Activated T-cell treated with anti-CD3 and anti-CD28 coated beads, Interleukin-2, amount 50 U/mL, for 4 hours (primary cell): ENCODE results near the gene CHMP2A. TPM values are rescaled to one million over a fixed set of nuclear protein-coding genes. Genes with fewer than 3 reads are reported as not detected.
"Not testable (repeated sequence)": the region's sequence is repeated elsewhere in the genome, so short reads cannot be mapped to it uniquely, and the experiment has no call there.

Experiments
- ATAC-seq, 2 donors: fragments of 200-7000 bp; cut with Tn5 transposase; one replicate each; pipeline ENCODE4 v1.10.0; 2021
- DNase-seq: peaks from one replicate; pipeline ENCODE4 v3.0.0-alpha.2; 2020
- H3K27me3 Mint-ChIP-seq: one replicate; pipeline ENCODE4 v1.8.0; 2021; ENCODE audit warnings: low read depth, mixed read lengths
- H3K36me3 Mint-ChIP-seq: one replicate; pipeline ENCODE4 v1.8.0; 2022; ENCODE audit warnings: mixed read lengths; ENCODE audit not compliant: insufficient read depth
- H3K4me1 Mint-ChIP-seq: one replicate; pipeline ENCODE4 v1.8.0; 2021; ENCODE audit warnings: low read depth, mixed read lengths
- H3K4me3 Mint-ChIP-seq: one replicate; pipeline ENCODE4 v1.8.0; 2021; ENCODE audit warnings: mild to moderate bottlenecking, moderate library complexity, mixed read lengths
- H3K9me3 Mint-ChIP-seq: one replicate; pipeline ENCODE4 v1.8.0; 2021; ENCODE audit warnings: mixed read lengths
- total RNA-seq, 3 donors: library from RNA; stranded (reverse); gene quantifications; one replicate each; pipeline ENCODE4 v1.2.1, GENCODE V29; 2021

Gene CHMP2A
- total RNA-seq, 3 donors from 2014 or later = 117 to 128 (median 119) TPM

DNA sequence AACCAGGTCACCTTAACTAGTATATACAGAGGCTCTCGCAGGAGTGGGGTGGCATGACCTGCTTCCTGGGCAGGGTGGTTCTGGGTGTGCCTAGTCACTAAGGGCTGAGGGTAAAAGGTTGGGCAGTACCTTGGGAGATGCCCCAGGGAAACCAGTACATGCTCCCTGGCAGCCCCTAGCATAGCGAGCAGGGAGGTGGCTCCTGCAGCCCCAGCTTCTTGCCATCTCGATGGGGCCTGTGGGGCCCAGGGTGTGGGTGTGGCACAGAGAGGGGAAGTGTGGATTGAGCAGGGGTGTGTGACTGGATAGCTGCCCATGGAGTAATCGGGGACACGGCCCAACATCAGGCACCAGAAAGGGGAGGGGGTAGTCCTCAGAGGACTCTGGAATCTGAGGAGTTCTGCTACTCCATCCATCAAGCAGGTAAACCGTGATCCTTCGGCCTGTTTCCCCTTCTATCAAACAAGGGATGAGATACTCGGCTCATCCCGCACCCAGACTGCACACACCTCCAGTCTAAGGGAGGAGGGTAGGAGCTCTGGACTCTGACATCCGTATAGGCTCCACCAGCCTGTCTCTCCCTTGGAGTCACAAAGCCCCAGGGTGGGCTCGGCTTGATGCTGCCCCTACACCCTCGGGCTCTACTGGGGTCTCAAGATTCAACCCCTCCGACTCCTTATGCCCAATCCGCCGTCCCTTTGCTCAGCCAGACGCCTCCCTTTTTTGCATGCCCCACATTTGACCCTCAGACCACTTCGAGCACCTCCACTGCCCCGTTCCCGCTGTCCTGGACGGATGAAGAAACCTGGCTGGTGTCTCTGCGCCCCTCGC, 36.4 kb downstream of the CHMP2A start:
- Mint-ChIP-seq H3K9me3 (no peaks in the 10 kb centered on the region), H3K4me3 (peak overlapping the region; percentile 97), H3K27me3 (no peaks in the 10 kb centered on the region), H3K36me3 (peaks cover 10% of the 10 kb centered on the region), H3K4me1 (peaks cover 42% of the 10 kb centered on the region)
- no peak for DNase-seq
- ATAC-seq = no peak

DNA sequence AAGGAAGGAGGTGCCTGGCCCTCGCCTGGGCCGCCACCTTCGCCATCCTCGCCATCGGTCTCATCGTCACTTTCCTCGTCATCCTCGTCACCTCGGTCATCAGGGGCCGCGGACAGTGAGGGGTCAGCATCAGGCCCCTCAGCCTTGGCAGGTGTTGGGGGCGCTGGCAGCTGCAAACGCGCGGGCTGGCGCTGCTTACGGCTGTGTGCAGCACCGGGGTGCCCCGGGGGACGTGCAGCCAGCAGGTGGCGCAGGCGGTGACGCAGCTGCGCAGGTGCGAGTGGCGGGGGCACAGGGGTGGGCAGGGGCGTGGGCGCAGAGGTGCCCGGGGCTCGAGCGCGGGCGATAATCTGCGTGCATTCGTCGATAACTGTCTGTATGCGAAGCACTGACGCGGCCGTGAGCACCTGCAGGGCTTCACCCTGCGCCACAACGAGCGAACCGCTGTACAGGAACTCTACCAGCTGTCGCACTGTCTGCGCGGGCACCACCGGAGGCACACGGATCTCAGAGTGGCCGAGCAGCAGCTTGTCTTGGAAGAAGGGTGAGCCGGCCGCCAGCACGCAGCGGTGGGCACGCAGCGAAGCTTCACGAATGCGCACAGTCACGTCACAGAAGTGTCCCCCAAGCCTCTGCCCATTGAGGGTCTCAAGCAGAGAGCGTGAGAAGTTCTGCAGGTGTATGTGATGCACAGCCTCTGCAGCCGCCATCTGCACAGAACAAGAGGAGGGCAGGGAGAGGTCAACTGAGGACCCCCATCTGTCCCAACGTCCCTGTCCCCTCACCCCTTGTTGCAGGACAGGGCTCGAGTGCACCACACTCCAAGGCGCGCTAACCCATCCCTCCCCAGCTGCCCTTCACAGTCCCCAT, 37.7 kb downstream of the CHMP2A start:
- ATAC-seq (no peak), DNase-seq (no peak)
- Mint-ChIP-seq H3K36me3 (peaks cover 10% of the 10 kb centered on the region), H3K9me3 (no peaks in the 10 kb centered on the region), H3K4me1 (peaks cover 42% of the 10 kb centered on the region), H3K4me3 (peak overlapping the region; percentile 29), H3K27me3 (no peaks in the 10 kb centered on the region)

DNA sequence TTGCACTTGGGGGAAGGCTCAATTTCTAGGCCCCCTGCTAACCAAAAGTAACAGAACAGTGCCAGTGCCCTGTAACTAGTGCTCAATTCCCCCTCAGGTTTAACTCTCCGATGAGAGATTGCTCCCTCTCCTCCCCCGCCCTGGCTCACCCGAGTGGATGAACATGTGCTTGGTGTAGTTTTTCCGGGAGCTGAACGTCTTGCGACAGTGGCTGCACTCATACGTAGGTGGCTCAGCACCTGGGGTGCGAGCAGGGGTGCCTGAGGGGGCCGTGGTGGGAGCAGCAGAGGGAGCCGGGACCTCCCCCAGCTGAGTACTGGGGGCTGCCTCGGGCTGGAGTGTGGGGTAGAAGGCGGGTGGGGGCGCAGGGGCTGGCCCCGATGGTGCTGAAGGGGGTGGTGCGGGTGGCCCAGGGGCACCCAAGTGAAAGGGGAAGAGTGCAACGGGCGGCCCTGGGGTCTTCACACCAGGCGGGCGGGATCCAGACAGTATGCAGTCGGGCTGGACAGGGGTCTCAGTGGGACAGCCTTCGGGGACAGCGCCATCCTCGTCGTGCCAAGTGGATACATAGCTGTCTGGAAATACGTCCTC, 38.6 kb downstream of the CHMP2A start:
- H3K36me3 Mint-ChIP-seq = peaks cover 10% of the 10 kb centered on the region
- ATAC-seq (no peak), DNase-seq (no peak)
- no peaks in the 10 kb centered on the region for H3K9me3 Mint-ChIP-seq
- H3K4me3 Mint-ChIP-seq = peak overlapping the region; percentile 69
- no peaks in the 10 kb centered on the region for H3K27me3 Mint-ChIP-seq
- H3K4me1 Mint-ChIP-seq = peaks cover 39% of the 10 kb centered on the region

DNA sequence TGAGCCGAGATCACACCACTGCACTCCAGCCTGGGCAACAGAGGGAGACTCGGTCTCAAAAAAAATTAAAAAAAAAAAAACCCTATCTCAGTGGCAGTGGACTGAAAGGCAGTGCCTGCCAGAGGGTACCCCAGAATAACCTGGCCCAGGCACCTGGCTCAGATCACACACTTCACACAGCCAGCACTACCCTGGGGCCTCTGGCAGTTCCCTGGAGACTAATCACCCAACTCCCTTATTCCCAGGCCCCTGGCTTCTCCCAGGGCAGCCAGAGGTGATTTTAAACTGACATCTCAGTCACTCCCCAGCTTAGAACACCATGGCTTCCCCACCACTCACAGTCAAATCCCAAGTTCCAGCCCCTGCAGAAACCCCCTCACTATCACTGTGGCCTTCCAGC, 39.6 kb downstream of the CHMP2A start:
- Mint-ChIP-seq H3K4me3 (peak overlapping the region; percentile 82), H3K36me3 (peaks cover 10% of the 10 kb centered on the region), H3K9me3 (no peaks in the 10 kb centered on the region), H3K27me3 (no peaks in the 10 kb centered on the region), H3K4me1 (peaks cover 37% of the 10 kb centered on the region)
- no peak for ATAC-seq
- DNase-seq = no peak

DNA sequence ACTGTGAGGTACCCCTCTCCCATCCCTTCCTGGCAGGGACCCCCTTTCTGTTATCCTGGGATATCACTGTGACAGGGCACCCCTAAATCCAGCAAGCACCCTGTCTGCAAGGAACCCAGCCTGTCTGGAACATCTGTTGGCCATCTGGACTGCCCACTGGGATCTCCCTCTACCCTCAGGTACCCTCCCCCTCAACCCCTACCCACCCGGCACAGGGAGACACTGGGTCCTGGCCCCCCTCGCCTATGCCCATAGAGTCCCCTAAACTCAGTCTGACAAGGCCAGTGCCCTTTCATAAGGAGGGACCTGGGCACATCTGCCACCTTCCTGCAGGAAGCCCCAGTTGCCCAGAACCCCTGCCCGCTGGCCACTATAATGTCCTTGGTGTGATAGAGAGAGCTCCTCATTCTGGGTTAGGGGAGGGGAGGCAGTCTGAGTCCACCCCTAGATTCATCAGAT, 40.3 kb downstream of the CHMP2A start:
- H3K9me3 Mint-ChIP-seq = no peaks in the 10 kb centered on the region
- peaks cover 32% of the 10 kb centered on the region for H3K4me1 Mint-ChIP-seq
- H3K4me3 Mint-ChIP-seq = peak overlapping the region; percentile 82
- no peaks in the 10 kb centered on the region for H3K27me3 Mint-ChIP-seq
- peaks cover 10% of the 10 kb centered on the region for H3K36me3 Mint-ChIP-seq
- DNase-seq (no peak), ATAC-seq (no peak)

DNA sequence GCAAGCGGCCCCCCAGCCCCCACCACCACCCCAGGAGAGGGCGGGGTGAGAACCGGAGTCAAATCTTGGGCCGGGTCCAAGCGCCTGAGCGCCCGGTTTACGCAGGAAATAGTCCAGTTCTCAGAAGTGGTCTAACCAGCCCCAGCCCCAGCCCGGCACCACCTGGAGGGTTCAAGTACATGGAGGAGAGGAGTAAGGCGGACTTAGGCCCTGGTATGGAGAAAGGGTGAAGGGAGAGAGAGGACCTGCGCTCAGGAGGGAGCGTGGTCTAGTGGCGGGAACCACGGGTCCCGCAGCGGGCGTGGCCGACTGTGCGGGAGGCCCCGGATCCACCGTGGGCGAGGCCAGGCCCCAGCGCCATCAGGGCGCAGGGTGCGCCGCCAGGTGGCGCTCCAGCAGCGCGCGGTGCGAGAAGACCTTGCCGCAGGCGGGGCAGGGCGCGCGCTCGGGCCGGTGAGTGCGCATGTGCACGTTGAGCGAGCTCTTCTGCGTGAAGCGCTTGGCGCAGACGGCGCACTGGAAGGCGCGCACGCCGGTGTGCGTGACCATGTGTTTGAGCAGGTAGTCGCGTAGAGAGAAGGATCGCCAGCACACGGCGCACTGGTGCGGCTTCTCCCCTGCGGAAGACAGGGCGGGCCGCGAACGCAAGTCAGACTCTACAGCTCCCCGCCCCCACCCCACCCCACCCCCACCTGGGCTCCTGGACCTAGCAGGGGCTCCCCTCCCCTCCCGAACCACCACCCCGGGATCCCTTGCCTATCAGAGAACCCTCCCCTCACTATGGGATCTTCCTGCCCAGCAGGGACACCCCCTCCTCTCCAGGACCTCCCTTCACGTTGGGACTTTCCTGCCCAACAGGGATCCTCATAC, 41.0 kb downstream of the CHMP2A start:
- peaks cover 10% of the 10 kb centered on the region for H3K36me3 Mint-ChIP-seq
- no peaks in the 10 kb centered on the region for H3K27me3 Mint-ChIP-seq
- ATAC-seq (peak; percentile 92), DNase-seq (peak; percentile 93)
- peaks cover 29% of the 10 kb centered on the region for H3K4me1 Mint-ChIP-seq
- H3K4me3 Mint-ChIP-seq = peak overlapping the region; percentile 82
- H3K9me3 Mint-ChIP-seq = no peaks in the 10 kb centered on the region

DNA sequence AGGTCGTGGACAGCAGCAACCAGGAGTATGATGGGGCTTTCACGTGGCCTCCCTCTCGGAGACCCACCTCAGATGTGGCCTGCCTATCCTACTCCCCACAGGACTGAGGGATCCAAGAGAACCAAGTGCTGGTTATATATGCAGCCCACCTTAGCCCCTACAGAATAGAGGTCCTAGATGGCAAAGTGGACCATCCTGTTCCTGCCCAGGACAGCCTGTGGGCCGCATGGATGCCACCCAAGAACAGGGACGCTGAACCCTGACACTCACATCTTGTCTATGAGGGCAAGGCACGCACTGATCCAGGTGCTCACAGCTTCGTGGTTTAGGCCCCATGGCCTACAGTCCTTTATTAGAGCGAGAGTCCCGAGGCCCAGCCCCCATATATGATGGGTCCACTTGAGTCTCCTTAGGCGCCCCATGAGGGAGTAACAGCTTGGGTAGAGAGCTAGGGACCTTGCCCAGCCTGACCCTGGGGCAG, 41.7 kb downstream of the CHMP2A start:
- peaks cover 8% of the 10 kb centered on the region for H3K36me3 Mint-ChIP-seq
- H3K27me3 Mint-ChIP-seq = no peaks in the 10 kb centered on the region
- peaks cover 22% of the 10 kb centered on the region for H3K4me1 Mint-ChIP-seq
- H3K4me3 Mint-ChIP-seq = peak overlapping the region; percentile 82
- DNase-seq (no peak), ATAC-seq (no peak)
- H3K9me3 Mint-ChIP-seq = no peaks in the 10 kb centered on the region

DNA sequence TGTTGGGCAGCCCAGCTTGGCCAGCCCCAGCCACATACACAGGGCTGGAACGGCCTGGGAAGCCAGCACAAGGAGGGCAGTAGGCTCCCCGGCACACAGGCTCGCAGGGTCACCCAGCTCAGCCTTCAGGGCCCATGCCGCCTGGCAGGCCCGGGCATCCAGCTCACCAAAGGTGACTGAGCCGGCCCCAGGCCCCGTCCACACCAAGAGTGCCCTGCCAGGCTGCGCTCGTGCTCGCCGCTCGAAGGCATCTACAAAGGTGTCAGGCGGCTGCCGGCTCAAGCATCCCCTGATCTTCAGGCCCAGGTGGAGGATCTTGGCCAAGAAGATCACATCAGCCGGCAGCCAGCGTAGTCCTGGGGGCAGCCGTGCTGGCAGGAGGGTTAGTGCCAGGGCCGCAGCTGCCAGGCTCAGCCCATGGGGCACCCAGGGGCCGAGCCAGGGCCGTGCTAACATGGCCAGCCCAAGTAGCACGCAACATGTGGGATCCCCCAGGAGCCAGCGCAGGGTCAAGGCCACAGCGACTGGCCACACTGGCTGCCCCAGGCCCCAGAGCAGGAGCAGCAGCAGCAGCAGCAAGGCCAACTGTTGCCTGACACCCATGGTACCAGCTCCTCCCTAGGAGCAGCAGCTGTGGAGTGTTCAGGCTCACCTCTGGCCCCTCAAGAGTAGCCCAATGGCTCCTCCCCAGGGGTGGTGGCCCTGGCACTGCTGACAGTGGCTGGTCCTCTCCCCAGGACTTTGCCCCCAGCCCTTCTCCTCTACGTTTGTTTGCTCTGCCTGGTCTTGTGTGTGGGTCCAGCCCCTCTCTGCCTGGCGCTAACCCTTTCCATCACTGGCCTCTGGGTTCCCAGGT, 43.3 kb downstream of the CHMP2A start, which contains the start of gene SLC27A5:
TSS of gene SLC27A5 (minus strand) at position 640 of the 856 bp plus-strand sequence. CDS start at position 603, 37 bp downstream.
- no peak for DNase-seq
- Mint-ChIP-seq H3K9me3 (peaks cover 8% of the 10 kb centered on the region), H3K4me1 (peaks cover 17% of the 10 kb centered on the region), H3K4me3 (no peak within 1 kb of the TSS), H3K27me3 (no peaks in the 10 kb centered on the region), H3K36me3 (peaks cover 12% of the 10 kb centered on the region)
- ATAC-seq = no peak

DNA sequence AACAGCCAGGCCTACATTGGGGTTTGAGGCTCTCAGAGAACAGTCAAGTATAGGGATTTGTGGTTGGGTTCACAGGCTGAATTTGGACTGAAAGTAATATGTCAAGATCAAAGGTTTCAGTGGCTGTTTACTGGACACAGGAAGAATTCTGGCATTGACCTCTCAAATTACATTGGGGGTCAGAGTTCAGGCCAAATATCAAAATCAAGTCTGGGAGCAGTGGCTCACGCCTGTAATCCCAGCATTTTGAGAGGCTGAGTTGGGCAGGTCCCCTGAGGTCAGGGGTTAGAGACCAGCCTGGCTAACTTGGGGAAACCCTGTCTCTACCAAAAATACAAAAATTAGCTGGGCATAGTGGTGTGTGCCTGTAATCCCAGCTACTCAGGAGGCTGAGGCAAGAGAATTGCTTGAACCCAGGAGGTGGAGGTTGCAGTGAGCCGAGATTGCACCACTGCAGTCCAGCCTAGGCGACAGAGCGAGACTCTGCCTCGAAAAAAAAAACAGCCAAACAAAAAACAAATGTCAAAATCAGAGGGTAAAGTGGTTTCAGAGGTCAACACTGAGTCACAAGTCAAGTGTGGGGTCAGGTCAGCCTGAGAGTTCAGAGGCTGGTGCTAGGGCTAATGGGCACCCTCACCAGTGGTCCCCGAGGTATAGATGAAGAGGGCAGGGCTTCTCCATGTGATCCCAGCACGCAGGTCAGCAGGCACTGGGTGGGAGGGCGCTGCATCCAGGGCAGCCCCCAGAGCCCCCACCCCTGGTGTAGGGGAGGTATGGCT, 44.6 kb downstream of the CHMP2A start:
- Mint-ChIP-seq H3K9me3 (peaks cover 8% of the 10 kb centered on the region), H3K4me1 (peaks cover 8% of the 10 kb centered on the region), H3K27me3 (no peaks in the 10 kb centered on the region), H3K4me3 (no peak overlapping the region), H3K36me3 (peaks cover 4% of the 10 kb centered on the region)
- ATAC-seq (no peak), DNase-seq (no peak)

DNA sequence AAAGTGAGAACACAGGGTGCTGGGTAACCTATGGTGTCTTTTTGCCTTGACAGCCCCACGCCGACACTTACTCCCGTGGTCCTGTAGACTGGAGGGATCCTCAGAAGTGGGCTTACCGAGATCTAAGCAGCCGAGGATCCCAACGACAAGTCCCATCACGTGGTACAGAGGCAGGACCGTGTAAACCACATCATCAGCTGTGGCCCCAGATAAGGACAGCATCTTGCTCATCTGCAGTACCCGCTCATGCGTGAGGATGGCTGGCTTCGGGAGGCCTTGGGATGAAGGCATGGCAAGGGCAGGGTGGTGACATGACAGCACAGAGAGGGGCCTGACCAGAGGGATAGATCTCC, 45.2 kb downstream of the CHMP2A start:
- Mint-ChIP-seq H3K27me3 (no peaks in the 10 kb centered on the region), H3K9me3 (peaks cover 8% of the 10 kb centered on the region), H3K4me3 (no peak overlapping the region), H3K4me1 (peaks cover 5% of the 10 kb centered on the region), H3K36me3 (peaks cover 3% of the 10 kb centered on the region)
- DNase-seq (no peak), ATAC-seq (no peak)

DNA sequence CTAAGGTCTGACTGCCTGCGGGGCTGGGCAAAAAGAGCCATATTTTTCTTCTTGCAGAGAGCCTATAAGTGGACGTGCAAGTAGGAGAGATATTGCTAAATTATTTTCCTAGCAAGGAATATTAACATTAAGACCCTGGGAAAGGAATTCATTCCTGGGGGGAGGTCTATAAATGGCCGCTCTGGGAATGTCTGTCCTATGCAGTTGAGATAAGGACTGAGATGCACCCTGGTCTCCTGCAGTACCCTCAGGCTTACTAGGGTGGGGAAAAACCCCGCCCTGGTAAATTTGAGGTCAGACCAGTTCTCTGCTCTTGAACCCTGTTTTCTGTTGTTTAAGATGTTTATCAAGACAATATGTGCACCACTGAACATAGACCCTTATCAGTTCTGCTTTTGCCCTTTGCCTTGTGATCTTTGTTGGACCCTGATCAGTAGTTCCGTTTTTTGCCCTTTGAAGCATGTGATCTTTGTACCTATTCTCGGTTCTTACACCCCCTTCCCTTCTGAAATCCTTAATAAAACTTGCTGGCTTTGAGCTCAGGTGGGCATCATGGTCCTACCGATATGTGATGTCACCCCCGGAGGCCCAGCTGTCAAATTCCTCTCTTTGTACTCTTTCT, 47.2 kb downstream of the CHMP2A start:
- H3K36me3 Mint-ChIP-seq, H3K27me3 Mint-ChIP-seq, H3K9me3 Mint-ChIP-seq, DNase-seq, H3K4me1 Mint-ChIP-seq, H3K4me3 Mint-ChIP-seq, ATAC-seq: not testable (repeated sequence)
